Fibroblast of skin of abdomen (primary cell): ENCODE data around the gene LHPP.
A peak's percentile ranks its signal among the peaks of the same experiment; 100 is the strongest.

ENCODE experiments used
- DNase-seq: peaks from one replicate; pipeline ENCODE4 v3.0.0-alpha.2; 2013

The LHPP gene

DNA sequence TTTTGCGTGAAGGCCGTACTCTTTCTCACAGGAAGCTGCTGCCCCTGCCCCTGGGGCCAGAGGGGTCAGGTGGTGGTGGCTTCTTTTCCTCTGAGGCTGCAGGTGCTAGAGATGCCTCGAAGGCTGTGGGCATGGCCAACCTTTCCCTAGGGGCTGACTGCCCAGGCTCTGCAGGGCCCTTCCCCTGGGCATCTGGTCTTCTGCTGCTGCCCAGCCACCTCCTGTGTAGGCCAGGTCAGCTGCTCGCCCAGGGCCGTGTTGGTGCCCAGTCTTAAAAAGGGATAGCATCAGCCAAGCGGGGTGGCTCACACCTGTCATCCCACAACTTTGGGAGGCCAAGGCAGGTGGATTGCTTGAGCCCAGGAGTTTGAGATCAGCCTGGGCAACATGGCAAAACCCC, 168.2 kb downstream of the LHPP start:
- no peak for DNase-seq

DNA sequence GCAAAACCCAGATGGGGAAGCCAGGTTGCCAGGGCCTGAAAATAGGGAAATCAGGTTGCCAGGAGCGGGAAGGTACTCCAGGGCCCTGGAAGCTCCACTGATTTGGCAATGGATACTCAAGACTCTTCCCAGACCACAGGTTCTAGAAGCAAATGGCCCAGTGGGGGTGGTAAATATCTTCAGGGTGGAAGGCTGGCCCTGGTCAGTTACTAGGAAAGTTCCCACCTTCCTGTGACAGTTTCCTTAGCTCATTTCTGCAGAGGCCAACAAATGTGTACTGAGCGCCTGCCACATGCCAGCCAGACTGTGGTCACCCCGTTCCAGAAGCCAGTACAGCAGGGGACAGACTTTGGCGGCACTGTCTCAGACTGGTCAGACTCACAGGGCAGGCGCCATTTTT, 168.9 kb downstream of the LHPP start:
- DNase-seq = no peak

DNA sequence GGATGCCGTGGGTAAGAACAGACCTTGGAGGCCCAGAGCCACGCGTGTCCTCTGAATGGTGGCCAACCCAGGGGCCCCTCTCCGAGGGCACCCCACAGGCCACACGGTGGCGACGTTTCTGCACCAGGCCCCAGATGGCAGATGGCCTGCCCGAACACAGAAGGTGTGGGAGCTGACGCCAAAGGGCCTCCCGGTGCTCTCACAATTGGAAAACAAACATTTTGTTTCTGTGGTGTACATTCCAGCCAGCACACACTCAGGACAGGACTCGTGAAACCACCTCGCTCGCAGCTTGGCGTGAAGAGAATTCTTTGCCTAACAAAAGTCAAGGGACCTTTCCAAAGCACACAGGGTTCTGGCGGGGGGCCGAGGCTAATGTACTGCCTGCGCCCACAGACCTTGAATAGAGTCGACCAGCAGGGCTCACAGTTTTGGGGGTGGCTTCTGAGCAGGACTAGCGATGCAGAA, 170.5 kb downstream of the LHPP start:
- no peak for DNase-seq

DNA sequence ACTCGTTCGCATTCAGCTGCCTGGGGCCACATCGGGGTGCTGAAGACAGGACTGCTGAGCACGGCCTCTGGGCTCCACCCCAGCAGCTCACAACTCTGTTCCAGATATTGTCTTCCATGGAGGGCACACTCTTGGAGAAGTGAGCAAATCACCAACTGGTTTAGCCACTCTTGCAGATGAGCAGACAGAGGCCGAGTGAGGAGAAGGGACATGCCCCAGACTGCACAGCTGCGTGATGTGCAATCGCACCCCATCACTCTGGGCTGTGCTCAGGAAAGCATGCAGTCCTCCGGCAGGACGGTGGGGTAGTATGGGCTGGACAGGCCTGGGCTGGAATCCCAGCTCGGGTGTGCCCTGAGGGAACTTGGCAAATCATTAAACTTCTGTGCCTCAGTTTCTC, 170.9 kb downstream of the LHPP start:
- DNase-seq = no peak

DNA sequence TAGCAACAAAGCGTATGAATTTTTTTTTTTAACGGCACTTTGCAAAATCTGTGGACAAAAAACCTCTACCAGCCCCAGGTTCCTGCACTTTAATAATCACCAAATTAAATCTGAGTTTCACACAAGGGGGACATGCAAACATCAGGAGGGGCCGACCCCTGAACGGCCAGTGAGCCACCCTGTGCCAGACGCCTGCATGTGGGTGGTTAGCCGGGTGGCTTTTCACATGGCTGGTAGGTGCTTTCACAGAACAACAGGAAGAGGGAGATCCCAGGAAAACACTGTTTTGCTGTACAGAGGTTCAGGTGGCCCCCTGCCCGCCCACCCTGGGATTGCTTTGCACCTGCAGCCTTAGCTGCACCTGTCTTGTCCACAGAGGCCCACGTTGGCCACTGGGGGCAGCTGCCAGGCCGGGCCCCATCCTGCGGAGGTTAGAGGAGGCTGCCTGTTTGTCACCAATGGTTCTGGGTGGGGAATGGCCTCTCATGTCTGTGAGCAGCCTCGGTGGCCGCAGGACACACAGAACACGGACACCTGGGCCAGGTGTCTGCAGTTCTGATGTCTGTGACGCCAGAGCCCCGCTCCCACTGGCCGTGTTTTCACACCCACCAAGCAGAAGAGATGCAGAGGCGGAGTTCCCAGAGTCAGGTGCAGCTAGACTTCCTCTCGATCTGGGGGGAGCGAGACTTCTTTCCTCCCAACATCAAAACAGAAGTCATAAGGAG, 174.8 kb downstream of the LHPP start:
- DNase-seq = no peak

DNA sequence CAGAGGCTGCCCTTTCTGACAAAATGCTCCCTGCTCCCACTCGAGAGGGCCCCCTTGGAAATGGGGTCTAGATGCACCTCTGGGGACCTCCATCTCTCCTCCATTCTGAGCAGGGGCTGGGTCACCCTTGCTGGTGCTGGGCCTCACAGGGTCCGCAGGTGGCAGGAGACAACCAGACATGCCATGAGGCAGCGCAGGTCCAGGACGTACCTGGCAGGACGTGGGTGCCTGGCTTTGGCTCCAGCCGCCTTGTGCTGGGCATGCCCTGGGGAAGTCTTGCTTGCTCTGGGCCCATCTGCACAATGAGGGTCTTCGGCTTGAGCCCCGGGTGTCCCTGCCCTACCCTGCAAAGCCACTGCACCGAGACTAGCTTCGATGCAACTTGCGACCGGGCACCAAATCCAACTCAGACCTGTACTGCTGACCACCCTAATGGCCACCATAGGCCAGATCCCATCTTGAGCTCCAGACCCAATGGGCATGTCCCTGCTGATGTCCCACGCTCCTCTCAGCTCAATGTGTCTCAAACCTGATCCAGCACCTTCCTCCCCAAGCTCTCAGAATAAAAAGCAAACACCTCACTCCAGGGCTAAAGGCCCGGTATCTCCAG, 175.6 kb downstream of the LHPP start:
- no peak for DNase-seq

DNA sequence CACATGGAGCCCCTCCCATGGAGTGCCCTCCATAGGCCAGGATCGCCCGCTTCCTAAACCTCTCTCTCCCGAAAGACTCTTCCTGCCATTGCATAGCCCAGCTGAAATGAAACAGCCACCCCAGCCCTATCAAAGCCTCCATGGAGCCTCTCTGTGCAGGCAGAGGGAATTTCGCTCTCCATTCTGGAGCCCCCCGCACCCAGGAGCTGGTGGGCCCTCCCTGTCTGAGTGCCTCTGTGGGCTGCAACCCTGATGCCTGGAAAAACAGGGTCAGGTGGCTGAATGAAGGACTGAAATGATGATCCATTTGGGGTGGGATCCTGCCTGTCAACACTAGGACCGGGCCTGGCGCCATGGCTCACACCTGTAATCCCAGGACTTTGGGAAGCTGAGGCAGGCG, 176.1 kb downstream of the LHPP start:
- no peak for DNase-seq

DNA sequence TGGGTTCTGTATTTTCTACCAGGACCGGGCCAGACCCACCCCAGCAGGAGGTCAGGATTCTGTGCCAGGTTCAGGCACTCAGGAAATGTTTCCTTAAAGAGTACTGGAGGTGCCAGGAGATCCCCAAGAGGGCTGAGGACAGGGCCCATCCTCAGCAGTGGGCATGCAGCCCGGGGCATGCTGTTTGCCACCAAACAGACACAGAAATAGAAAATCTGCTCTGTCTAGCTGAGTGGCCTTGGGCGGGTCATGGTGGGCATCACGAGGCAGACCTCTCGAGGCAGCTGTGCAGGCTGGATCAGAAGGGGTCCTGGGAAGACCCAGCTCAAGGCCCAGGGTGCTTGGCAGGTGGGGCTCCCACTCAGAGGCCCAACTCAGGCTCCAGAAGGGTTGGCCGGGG, 177.6 kb downstream of the LHPP start:
- DNase-seq = no peak

DNA sequence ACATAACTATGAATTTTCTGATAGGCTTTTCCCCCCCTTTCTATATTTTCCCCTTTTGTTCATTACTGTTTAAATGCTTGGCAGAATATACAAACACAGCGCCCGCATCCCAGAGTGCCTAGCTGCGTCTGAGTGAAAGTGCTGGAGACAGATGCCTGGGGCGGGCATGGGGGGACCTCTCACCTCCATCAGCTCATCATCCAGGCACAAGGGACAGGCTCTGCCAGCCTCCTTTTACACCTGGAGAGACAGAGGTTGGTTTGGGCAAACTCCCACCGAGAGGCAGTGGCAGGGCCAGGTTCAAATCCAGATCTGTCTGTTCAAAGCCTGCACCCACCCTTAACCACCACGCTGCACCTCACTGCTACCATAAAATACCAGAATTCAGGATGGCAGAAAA, 178.0 kb downstream of the LHPP start:
- no peak for DNase-seq

DNA sequence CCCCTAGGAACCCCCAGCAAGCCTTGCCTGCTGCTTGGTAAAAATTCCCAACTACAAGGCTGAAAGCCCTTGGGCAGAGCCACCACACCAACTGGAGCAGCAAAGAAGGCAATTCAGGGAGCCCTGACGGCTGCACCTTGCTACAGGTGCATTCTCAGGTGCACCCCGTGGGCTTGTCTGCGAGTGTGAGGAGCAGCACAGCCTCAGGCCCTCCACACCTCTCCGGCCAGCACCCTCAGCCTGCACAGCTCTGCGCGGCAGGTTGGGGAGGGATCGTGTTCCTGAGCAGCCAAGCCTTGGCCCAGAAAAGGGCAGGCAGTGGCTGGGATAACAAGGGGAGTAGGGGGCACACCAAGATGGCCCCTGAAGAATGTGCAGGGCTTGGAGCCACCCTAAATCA, 178.4 kb downstream of the LHPP start:
- no peak for DNase-seq

DNA sequence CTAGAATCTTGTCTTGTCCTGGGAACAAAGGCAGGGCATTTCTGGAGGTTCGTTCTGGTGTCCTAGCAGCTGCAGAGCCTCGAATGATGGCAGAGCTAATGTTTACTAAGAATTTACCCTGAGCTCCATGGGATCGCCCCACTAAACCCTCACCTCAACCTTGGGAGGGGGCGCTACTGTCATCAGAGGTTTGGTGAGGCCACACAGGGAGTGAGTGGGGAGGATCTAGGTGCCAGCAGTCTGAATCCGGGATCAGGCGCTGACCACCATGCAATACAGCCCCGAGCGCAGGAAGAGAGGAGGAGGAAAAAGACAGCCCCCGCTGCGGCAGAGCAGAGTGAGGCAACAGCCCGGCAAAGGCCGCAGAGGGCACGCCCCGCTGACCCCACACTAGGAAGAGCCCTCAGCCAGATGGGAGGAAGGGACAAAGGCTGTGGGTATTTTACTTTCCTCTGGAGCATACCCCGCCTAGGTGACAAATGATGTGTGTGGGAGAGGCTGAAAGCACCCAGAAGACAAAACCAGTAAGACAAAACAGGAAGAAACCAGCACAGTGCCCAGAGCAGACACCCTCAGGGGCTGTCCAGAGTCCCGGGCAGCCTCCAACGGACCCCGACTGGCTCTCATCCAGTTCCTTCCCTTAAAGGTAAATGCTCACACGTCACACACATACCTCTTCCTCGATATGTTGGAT, 179.1 kb downstream of the LHPP start:
- no peak for DNase-seq

DNA sequence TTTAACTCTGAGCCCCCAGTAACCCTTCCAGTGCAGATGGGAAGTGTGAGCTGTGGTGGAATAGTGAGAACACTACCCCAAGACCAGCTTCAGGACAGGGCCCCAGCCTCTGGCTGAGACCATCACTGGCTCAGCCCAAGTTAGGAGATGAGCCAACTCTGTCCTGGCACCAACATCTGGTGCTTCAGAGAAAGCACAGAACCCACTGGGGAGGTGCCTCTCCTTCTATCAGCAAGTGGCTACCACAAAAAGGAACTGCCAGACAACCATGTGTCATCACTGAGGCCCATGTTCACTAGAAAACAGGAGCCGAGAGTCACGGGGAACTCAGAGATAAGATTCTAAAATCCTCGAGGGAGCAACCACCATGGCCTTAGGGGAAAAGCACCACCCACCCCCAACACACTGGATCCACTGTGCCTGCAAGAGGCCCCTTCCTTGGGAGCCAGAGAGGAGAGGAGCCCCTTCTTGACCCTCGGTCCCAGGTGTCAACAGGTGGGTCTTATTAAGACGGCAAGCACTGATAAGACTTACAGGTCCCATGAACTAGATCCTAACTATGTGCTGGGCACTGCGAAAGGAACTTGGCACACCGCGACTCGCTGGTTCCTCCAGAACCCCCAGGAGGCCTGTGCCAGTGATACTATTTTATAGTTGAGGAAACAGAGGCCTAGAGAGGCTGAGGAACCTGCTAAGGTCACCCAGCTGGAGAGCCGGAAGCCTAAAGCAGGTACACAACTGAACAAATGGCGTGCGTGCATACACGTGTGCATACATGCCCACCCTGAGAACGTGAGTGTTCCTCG, 179.9 kb downstream of the LHPP start:
- peak; percentile 31 for DNase-seq

DNA sequence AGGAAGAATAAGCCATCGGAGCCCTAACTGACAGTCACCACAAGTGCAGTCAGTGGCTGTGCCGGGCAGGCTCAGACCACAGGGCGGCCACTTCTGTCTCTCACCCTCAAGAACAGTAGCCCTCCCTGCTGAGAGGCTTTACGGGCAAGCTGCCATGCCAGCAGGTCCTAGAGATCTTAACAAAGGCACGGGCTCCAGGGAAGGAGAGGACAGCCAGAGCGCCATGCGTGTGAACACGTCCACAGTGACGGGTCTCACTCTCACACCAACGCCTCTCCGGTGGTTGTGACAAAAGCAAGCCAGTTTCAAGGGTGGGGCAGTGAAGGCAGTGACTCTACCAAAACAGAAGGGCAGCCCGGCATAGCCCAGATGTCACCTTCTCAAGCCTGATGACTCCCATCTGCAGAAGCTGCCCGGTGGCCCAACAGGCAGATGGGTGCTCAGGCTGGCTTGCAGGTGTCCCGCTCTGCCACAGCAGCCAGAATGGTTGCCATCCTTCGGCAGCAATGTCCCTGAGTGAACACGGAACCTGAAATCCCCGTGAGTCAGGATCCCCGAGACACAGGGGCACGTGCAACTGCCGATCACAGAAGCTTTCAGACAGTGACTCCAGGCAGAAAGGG, 180.6 kb downstream of the LHPP start:
- no peak for DNase-seq

DNA sequence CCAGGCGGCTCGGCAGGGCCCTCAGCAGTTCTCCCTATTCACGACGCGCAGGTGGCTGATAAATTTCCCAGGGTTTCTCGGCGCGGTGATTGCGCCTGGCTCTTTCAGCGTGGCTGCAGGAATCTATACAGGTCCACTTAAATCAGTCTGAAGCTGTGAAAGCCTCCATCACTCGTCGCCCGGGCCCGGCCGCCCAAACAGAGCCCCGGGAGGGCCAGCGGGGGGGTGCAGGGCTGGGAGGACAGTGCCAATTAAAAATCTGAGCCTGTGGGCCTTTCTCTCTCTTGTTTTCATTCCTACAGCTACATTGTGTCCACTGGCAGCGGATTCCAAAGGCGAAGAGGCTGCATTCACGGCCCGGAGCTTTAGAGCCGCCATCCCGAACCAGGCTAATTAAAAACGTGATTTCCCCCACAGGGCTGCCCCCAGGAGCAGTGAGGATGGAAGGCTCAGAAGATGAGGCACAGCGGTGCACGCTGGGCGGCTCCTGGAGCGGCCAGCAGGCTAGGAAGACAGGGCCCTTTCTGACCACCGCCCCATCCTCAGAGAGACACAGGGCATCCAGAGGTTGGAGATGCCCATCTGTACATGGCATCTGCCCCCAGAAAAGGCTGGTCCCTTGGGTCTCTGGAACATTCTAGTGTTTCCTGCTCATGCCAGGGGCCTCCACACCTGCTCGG, 181.8 kb downstream of the LHPP start:
- no peak for DNase-seq

DNA sequence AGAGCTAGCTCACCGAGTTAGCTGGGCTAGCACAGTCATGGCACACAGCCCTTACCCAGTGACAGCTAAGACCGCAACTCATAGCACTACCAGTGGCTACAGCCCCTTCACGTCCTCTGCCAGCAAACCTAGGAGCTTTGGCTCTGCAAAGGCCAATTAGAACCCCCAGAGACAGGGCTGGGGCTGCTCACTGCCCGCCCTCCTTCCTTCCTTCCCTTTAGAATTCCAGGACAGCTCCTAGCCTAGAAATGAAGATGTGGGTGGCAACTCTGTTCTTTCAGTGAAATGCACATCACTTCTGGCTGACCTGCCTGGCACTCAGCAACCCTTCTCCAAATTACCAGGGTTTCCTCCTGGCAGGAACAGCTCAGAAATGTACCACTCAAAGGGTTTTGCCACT, 182.6 kb downstream of the LHPP start:
- DNase-seq = no peak

DNA sequence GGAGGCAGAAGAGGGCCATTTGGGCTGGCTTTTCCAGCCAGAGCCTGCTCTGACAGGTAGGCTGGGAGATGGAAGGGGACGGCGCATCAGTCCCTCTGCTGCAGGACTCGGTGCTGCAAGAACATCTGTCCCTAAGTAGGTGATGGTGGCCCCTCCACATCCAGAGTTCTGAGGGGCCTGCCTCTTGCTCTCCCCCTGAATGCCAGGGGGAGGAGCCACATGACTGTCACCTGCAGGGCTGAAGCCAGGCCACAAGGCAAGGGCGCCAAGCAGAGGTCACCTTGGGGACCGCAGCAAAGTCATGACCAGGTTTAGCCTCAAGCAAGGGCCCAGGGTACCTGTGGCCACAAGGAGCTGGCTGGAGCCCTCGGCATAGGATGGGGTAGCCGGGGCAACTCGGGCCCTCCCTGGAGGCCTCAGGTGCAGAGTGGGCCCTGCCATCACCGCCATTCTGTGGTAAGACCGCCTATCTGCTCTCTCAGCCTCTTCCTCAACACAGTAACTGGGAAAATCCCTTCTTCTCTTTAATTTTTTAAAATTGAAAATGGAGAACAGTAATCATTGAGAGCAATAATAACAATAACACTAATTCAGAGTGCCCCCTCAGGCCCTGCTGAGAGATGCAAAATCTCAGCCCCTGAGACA, 183.3 kb downstream of the LHPP start:
- no peak for DNase-seq

DNA sequence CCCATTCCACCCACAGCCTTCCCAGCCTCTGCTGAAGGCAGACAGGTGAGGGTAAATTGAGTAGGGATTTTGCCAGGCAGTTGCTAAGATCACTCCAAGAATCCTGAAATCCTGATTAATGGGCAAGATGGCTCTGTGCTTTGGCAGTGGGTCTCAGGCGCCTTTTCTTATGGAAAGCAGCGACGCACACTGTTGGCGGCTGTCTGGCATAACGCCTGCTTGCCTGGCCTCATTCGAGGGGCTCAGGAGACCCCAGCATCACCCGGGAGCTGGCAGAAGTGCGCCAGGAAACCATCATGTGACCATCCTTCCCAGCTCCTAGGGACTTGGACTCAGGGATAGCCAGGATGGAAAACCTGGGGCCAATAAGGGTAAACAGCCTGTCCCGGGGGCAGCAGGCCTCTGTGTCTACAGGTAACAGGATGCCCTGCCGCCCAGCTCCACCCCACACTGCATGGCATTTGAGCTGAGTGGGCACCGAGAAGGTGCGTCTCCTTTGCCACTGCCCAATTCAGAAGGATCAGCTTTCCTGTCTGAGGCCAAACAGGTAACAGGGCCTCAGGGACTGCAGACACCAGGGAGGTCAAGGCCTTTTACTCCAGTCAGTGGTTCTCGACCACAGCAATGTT, 184.0 kb downstream of the LHPP start:
- DNase-seq = no peak

DNA sequence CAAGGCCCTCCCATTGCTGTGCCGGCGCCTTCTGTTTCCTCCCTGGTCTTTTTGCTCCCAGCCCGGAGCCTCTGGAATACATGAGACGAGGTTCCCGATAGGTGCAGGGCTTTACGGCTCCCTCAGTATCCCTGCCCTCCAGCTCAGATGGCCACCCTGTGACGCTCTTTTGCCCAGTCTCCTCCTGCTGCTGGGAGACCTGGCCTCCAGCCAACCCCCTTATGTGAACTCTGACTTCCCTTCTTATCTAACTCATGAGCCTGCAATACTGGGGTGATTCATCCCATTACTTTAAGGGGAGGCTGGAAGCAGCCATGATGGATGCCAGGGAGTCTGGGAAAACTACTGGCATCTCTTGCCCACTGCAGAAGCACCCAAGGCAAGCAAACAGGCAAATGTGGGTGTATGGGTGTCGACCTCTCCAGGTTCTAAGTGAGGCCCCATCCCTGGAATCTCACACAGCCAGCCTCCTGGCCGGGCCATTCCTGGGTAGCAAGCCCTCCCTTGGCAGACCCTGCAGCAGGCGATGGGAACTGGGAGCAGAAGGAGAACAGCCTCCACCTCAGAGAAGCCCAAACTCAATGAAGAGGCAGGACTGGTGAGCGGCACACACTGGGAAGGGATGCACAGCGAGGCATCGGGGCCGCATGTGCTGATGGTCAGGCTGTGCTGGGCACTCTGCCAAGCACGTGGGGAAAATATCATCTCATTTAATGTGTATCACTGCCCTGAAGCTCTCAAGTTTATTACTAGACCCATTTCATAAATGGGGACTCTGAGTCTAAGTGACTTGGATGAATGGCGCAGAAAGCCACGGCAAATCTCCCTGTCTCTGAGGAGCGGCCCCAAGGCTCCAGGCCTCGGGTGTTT, 185.1 kb downstream of the LHPP start:
- DNase-seq = peak; percentile 70

DNA sequence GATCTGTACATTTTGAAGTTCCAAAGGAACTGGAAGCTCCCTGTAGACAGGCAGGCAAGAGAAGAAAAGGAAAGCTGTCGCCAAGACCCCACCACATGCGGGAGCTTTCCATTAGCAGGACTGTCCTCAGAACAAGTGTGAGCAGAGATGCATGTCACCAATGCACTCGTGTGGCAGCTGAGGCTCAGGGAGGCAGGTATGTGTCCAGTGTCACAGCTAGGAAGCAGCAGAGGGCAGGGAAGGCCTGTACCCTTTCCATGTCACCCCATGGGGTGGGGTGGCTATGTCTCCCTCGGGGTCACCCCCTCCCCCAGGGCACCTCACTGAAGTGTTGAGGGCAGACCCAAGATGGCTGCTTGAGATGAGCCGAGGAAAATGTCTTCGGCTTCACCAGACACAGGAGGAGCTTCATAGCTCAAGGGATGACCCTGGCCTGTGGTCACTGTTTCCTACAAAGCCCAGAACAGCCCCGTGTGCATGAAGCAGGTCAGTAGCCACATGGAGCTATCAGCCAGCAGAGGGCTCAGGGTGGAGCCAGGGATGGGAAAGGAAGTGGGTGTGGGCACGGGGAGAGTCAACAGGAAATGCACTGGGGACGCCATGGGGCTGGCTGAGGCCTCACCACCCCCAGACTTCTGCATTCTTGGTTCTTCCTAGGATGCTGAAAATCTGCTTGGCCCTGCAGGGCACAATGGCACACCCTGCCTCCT, 186.0 kb downstream of the LHPP start:
- DNase-seq = no peak
